ENCODE results near the gene PAN3. TPM values are rescaled to one million over a fixed set of nuclear protein-coding genes. Genes with fewer than 3 reads are reported as not detected.

Gene PAN3
- total RNA-seq, 1 experiment from 2014 or later, result 48.5 TPM

DNA sequence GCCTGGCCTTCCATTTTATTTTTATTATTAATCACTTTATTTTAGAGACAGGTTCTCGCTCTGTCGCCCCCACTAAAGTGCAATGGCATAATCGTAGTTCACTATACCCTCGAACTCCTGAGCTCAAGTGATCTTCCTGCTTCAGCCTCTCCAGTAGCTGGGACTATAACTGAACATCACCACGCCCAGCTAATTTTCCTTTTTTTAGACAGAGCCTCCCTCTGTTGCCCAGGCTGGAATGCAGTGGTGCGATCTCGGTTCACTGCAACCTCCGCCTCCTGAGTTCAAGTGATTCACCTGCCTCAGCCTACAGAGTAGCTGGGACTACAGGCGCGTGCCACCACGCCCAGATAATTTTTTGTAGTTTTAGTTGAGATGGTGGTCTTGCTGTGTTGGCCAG lies 6.7 kb upstream of the PAN3 start:
- no peak for DNase-seq
- Mint-ChIP-seq H3K9me3 (no peaks in the 10 kb centered on the region), H3K4me3 (no peak overlapping the region), H3K4me1 (peaks cover 1 to 6% of the 10 kb centered on the region in 2 experiments), H3K27ac (no peak overlapping the region), H3K27me3 (ENCODE audit: low read depth) (no peaks in the 10 kb centered on the region), H3K36me3 (ENCODE audit: insufficient read depth in 1 of 3, low read depth in 3 of 3) (peaks cover 0 to 4% (median 0%) of the 10 kb centered on the region in 3 experiments; a peak in 1 of 7 replicates)
- no peak overlapping the region for H2AK5ac ChIP-seq (ENCODE audit: insufficient read length, low read length)
- H3K4ac ChIP-seq (ENCODE audit: low read depth, low read length), result no peak overlapping the region
- H3T11ph ChIP-seq (ENCODE audit: low read length), result no peak overlapping the region
- no peaks in the 10 kb centered on the region for H3K23me2 ChIP-seq (ENCODE audit: insufficient read length, low read depth, low read length, poor library complexity, severe bottlenecking)
- no peak overlapping the region for H2BK15ac ChIP-seq (ENCODE audit: low read depth, low read length)
- H3K4me2 ChIP-seq (ENCODE audit: insufficient read depth, insufficient read length, low read length), result no peak overlapping the region
- H2BK120ac ChIP-seq (ENCODE audit: low read depth, low read length, poor library complexity, severe bottlenecking), result no peak overlapping the region
- no peak overlapping the region for H3K56ac ChIP-seq (ENCODE audit: insufficient read length, low read depth, low read length)
- H3K23ac ChIP-seq (ENCODE audit: insufficient read length, low read depth, low read length), result no peak overlapping the region
- H4K20me1 ChIP-seq (ENCODE audit: control insufficient read depth, insufficient read depth, insufficient read length), result no peaks in the 10 kb centered on the region
- no peaks in the 10 kb centered on the region for H3K79me1 ChIP-seq (ENCODE audit: insufficient read depth, low read depth, low read length, poor library complexity, severe bottlenecking)
- no peak overlapping the region for H3K14ac ChIP-seq (ENCODE audit: insufficient read depth, low read length)
- H3K27me3 ChIP-seq (ENCODE audit: insufficient read depth, low read length), result no peaks in the 10 kb centered on the region
- H3K27ac ChIP-seq (ENCODE audit: insufficient read length, low read depth, low read length), result no peak overlapping the region
- H2BK20ac ChIP-seq (ENCODE audit: low read depth, low read length, poor library complexity, severe bottlenecking), result no peak overlapping the region
- H2BK5ac ChIP-seq (ENCODE audit: insufficient read length, low read length), result no peak overlapping the region
- no peak overlapping the region for H3K18ac ChIP-seq (ENCODE audit: insufficient read length, low read depth, low read length)
- H3K9ac ChIP-seq (ENCODE audit: extremely low read depth, insufficient read length, low read length), result no peak overlapping the region
- no CpG with 5 or more reads among the region's 11 CpGs for WGBS (ENCODE audit: extremely low coverage, insufficient read length, low lambda C conversion rate)
- H3K79me2 ChIP-seq (ENCODE audit: insufficient read depth, low read length), result no peaks in the 10 kb centered on the region
- no peak overlapping the region for H2BK12ac ChIP-seq (ENCODE audit: insufficient read length, low read depth, low read length)
- no peak overlapping the region for H4K8ac ChIP-seq (replicated peaks; ENCODE audit: insufficient read length, low read depth, low read length)
- no peak overlapping the region for H4K91ac ChIP-seq (ENCODE audit: insufficient read length, low read depth, low read length)
- no peaks in the 10 kb centered on the region for H3K9me3 ChIP-seq (ENCODE audit: control insufficient read depth, low read depth, low read length)
- TF ChIP-seq, protein P1, sequence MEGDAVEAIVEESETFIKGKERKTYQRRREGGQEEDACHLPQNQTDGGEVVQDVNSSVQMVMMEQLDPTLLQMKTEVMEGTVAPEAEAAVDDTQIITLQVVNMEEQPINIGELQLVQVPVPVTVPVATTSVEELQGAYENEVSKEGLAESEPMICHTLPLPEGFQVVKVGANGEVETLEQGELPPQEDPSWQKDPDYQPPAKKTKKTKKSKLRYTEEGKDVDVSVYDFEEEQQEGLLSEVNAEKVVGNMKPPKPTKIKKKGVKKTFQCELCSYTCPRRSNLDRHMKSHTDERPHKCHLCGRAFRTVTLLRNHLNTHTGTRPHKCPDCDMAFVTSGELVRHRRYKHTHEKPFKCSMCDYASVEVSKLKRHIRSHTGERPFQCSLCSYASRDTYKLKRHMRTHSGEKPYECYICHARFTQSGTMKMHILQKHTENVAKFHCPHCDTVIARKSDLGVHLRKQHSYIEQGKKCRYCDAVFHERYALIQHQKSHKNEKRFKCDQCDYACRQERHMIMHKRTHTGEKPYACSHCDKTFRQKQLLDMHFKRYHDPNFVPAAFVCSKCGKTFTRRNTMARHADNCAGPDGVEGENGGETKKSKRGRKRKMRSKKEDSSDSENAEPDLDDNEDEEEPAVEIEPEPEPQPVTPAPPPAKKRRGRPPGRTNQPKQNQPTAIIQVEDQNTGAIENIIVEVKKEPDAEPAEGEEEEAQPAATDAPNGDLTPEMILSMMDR (conservative IDR thresholded peaks at IDR 0.05), result no peak
- no peak overlapping the region for H2AFZ ChIP-seq (ENCODE audit: low read length)
- no peak overlapping the region for H4K5ac ChIP-seq (ENCODE audit: insufficient read length, low read depth, low read length)
- no peaks in the 10 kb centered on the region for H3K4me1 ChIP-seq (ENCODE audit: insufficient read depth, low read length)
